SK-N-SH treated with all-trans-retinoic acid at 6 μM for 48 hours (cell line): Measurements from ENCODE around the gene GPC6.

Source experiments
- ATAC-seq: fragments of 200-7000 bp; cut with Tn5 transposase; 3 replicates; pipeline ENCODE4 v1.9.1; 2020; ENCODE audit warnings: mild to moderate bottlenecking, moderate library complexity
- BACH2 ChIP-seq: fragments of 250-450 bp; sonication (Bioruptor Pico); IDR thresholded peaks from 2 replicates; pipeline ENCODE4 v1.9.0; 2021; ENCODE audit warnings: mild to moderate bottlenecking, borderline replicate concordance
- CSDC2 ChIP-seq: fragments of 250-450 bp; sonication (Bioruptor Pico); IDR thresholded peaks from 2 replicates; pipeline ENCODE4 v1.5.0; 2020; ENCODE audit warnings: mild to moderate bottlenecking, moderate library complexity
- ESRRG ChIP-seq: fragments of 250-450 bp; sonication (Bioruptor Pico); IDR thresholded peaks from 2 replicates; pipeline ENCODE4 v1.6.1; 2021; ENCODE audit warnings: mild to moderate bottlenecking
- GLIS3 ChIP-seq: fragments of 250-450 bp; sonication (Bioruptor Pico); IDR thresholded peaks from 2 replicates; pipeline ENCODE4 v1.5.0; 2020; ENCODE audit warnings: mild to moderate bottlenecking, moderate library complexity
- OSR1 ChIP-seq: fragments of 250-450 bp; sonication (Bioruptor Pico); IDR thresholded peaks from 2 replicates; pipeline ENCODE4 v1.8.0; 2022; ENCODE audit warnings: moderate library complexity, mild to moderate bottlenecking, inconsistent platforms
- SNAI2 ChIP-seq: fragments of 250-450 bp; sonication (Bioruptor Pico); IDR thresholded peaks from 2 replicates; pipeline ENCODE4 v1.5.0; 2020; ENCODE audit warnings: mild to moderate bottlenecking, moderate library complexity
- TCF4 ChIP-seq: fragments of 250-450 bp; sonication (Bioruptor Pico); IDR thresholded peaks from 2 replicates; pipeline ENCODE4 v1.8.0; 2021; ENCODE audit warnings: mild to moderate bottlenecking, moderate library complexity, borderline replicate concordance
- TOX ChIP-seq: fragments of 250-450 bp; sonication (Bioruptor Pico); IDR thresholded peaks from 2 replicates; pipeline ENCODE4 v1.8.0; 2021; ENCODE audit warnings: mild to moderate bottlenecking, moderate library complexity, borderline replicate concordance
- ZC3H10 ChIP-seq: fragments of 250-450 bp; sonication (Bioruptor Pico); IDR thresholded peaks from 2 replicates; pipeline ENCODE4 v1.5.1; 2021; ENCODE audit warnings: mild to moderate bottlenecking, moderate library complexity
- ZFP3 ChIP-seq: fragments of 250-450 bp; sonication (Bioruptor Pico); IDR thresholded peaks from 2 replicates; pipeline ENCODE4 v1.5.0; 2020; ENCODE audit warnings: mild to moderate bottlenecking, moderate library complexity
- ZFP30 ChIP-seq: fragments of 450-650 bp; formaldehyde crosslinking; IDR thresholded peaks from 2 replicates; pipeline ENCODE4 v1.5.0; 2022; ENCODE audit warnings: mild to moderate bottlenecking, moderate library complexity
- ZNF70 ChIP-seq: fragments of 450-650 bp; formaldehyde crosslinking; IDR thresholded peaks from 2 replicates; pipeline ENCODE4 v1.5.0; 2020; ENCODE audit warnings: mild to moderate bottlenecking, moderate library complexity
- TF ChIP-seq, protein P1 (sequence below): fragments of 250-450 bp; sonication (Bioruptor Pico); IDR thresholded peaks from 2 replicates; pipeline ENCODE4 v1.8.0; 2020; ENCODE audit warnings: mild to moderate bottlenecking, moderate library complexity, borderline replicate concordance
- TF ChIP-seq, protein P2 (sequence below): fragments of 250-450 bp; sonication (Bioruptor Pico); IDR thresholded peaks from 2 replicates; pipeline ENCODE4 v1.5.1; 2020; ENCODE audit warnings: low read depth, mild to moderate bottlenecking, moderate library complexity
- TF ChIP-seq, protein P3 (sequence below): fragments of 250-450 bp; sonication (Bioruptor Pico); IDR thresholded peaks from 2 replicates; pipeline ENCODE4 v1.8.0; 2021; ENCODE audit warnings: low read depth, mild to moderate bottlenecking, moderate library complexity, borderline replicate concordance
- TF ChIP-seq, protein P4 (sequence below): fragments of 250-450 bp; sonication (Bioruptor Pico); IDR thresholded peaks from 2 replicates; pipeline ENCODE4 v1.5.1; 2021; ENCODE audit warnings: mild to moderate bottlenecking, moderate library complexity
- TF ChIP-seq, protein P5 (sequence below): fragments of 250-450 bp; sonication (Bioruptor Pico); IDR thresholded peaks from 2 replicates; pipeline ENCODE4 v1.5.0; 2020; ENCODE audit warnings: mild to moderate bottlenecking, moderate library complexity

The GPC6 gene

DNA sequence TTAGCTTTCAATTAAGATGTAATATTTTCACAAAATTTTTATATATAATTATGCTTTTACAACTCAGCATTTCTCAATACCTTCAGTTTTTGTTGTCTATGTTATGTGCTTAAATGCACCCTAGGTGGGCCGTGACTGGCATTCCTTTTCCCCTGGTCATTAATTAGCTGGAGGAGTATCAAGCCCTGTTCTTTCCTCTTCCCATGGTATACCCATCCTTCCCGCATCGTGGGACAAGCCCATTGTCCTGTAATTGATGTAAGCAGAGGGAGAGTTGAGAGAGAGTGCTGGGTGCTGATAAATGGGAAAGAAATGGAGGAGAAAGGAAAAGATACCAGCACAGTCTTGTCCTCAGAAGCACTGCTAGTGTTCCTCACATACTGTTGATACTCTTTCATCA lies 591.7 kb downstream of the GPC6 start:
- no peak for TF ChIP-seq ZFP3 (CRISPR knock-in tag)
- no peak for TF ChIP-seq TCF4 (CRISPR knock-in tag)
- TF ChIP-seq BACH2 (CRISPR knock-in tag): no peak
- TF ChIP-seq, protein P1, sequence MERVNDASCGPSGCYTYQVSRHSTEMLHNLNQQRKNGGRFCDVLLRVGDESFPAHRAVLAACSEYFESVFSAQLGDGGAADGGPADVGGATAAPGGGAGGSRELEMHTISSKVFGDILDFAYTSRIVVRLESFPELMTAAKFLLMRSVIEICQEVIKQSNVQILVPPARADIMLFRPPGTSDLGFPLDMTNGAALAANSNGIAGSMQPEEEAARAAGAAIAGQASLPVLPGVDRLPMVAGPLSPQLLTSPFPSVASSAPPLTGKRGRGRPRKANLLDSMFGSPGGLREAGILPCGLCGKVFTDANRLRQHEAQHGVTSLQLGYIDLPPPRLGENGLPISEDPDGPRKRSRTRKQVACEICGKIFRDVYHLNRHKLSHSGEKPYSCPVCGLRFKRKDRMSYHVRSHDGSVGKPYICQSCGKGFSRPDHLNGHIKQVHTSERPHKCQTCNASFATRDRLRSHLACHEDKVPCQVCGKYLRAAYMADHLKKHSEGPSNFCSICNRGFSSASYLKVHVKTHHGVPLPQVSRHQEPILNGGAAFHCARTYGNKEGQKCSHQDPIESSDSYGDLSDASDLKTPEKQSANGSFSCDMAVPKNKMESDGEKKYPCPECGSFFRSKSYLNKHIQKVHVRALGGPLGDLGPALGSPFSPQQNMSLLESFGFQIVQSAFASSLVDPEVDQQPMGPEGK (CRISPR knock-in tag): no peak
- no peak for TF ChIP-seq ZFP30 (CRISPR knock-in tag)
- TF ChIP-seq OSR1 (CRISPR knock-in tag): no peak
- TF ChIP-seq, protein P2, sequence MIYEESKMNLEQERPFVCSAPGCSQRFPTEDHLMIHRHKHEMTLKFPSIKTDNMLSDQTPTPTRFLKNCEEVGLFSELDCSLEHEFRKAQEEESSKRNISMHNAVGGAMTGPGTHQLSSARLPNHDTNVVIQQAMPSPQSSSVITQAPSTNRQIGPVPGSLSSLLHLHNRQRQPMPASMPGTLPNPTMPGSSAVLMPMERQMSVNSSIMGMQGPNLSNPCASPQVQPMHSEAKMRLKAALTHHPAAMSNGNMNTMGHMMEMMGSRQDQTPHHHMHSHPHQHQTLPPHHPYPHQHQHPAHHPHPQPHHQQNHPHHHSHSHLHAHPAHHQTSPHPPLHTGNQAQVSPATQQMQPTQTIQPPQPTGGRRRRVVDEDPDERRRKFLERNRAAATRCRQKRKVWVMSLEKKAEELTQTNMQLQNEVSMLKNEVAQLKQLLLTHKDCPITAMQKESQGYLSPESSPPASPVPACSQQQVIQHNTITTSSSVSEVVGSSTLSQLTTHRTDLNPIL (CRISPR knock-in tag): no peak
- TF ChIP-seq CSDC2: no peak
- TF ChIP-seq ESRRG (CRISPR knock-in tag): no peak
- TF ChIP-seq, protein P3, sequence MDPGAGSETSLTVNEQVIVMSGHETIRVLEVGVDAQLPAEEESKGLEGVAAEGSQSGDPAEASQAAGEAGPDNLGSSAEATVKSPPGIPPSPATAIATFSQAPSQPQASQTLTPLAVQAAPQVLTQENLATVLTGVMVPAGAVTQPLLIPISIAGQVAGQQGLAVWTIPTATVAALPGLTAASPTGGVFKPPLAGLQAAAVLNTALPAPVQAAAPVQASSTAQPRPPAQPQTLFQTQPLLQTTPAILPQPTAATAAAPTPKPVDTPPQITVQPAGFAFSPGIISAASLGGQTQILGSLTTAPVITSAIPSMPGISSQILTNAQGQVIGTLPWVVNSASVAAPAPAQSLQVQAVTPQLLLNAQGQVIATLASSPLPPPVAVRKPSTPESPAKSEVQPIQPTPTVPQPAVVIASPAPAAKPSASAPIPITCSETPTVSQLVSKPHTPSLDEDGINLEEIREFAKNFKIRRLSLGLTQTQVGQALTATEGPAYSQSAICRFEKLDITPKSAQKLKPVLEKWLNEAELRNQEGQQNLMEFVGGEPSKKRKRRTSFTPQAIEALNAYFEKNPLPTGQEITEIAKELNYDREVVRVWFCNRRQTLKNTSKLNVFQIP (CRISPR knock-in tag): no peak
- TF ChIP-seq, protein P4, sequence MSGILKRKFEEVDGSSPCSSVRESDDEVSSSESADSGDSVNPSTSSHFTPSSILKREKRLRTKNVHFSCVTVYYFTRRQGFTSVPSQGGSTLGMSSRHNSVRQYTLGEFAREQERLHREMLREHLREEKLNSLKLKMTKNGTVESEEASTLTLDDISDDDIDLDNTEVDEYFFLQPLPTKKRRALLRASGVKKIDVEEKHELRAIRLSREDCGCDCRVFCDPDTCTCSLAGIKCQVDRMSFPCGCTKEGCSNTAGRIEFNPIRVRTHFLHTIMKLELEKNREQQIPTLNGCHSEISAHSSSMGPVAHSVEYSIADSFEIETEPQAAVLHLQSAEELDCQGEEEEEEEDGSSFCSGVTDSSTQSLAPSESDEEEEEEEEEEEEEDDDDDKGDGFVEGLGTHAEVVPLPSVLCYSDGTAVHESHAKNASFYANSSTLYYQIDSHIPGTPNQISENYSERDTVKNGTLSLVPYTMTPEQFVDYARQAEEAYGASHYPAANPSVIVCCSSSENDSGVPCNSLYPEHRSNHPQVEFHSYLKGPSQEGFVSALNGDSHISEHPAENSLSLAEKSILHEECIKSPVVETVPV (CRISPR knock-in tag): no peak
- TF ChIP-seq, protein P5, sequence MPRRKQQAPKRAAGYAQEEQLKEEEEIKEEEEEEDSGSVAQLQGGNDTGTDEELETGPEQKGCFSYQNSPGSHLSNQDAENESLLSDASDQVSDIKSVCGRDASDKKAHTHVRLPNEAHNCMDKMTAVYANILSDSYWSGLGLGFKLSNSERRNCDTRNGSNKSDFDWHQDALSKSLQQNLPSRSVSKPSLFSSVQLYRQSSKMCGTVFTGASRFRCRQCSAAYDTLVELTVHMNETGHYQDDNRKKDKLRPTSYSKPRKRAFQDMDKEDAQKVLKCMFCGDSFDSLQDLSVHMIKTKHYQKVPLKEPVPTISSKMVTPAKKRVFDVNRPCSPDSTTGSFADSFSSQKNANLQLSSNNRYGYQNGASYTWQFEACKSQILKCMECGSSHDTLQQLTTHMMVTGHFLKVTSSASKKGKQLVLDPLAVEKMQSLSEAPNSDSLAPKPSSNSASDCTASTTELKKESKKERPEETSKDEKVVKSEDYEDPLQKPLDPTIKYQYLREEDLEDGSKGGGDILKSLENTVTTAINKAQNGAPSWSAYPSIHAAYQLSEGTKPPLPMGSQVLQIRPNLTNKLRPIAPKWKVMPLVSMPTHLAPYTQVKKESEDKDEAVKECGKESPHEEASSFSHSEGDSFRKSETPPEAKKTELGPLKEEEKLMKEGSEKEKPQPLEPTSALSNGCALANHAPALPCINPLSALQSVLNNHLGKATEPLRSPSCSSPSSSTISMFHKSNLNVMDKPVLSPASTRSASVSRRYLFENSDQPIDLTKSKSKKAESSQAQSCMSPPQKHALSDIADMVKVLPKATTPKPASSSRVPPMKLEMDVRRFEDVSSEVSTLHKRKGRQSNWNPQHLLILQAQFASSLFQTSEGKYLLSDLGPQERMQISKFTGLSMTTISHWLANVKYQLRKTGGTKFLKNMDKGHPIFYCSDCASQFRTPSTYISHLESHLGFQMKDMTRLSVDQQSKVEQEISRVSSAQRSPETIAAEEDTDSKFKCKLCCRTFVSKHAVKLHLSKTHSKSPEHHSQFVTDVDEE (CRISPR knock-in tag): no peak
- TF ChIP-seq ZC3H10 (CRISPR knock-in tag): no peak
- TF ChIP-seq SNAI2 (CRISPR knock-in tag): no peak
- no peak for ATAC-seq

DNA sequence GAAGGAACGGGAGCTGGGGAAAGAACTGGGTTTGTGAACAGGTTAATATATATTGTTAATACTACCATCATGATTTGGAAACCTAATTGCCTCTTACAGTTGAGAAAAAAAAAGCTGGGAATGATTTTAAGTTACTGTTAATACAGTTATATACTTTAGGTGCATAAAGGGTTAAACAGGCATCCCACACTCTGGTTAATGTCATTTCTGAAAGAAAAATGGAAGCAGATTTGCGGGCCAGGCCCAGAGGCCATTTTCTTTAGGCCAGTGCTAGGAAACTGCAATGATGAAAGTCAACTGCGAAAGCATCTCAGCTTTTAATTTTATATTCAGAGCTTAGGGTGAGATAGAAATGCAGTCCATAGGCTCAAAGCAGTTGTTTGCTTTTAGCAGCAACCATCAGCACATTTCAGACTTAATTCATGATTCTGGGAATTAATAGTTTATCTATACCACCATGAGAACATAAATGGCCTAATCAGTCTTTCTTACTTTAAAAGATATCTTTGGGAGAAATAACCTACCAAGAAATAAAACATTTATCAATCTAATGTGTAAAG lies 592.8 kb downstream of the GPC6 start:
- no peak for ATAC-seq
- TF ChIP-seq TCF4 (CRISPR knock-in tag) (peak; percentile 48; the same call in 1 of the 2 replicates), ZNF70 (CRISPR knock-in tag) (no peak)

DNA sequence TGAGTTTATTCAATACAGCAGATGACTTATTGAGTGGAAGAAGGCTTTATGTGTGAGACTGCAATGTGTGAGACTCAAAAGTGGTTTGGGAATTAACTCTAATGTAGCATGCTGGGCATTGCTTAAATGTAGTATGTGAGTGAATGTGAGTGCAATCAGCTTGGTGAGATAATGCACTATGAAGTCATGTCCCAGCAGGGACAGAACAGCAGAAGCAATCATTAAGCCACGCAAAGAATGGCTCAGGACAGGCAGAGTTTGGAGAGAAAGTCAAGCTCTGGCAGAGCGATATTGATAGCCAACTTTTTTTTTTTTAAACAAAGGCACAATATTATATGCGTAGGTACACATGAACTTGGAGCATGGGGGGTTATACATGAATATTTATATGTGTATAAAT lies 597.7 kb downstream of the GPC6 start:
- no peak for ATAC-seq
- TF ChIP-seq TCF4 (CRISPR knock-in tag) (no peak), BACH2 (CRISPR knock-in tag) (no peak), SNAI2 (CRISPR knock-in tag) (no peak), GLIS3 (CRISPR knock-in tag) (no peak), TOX (CRISPR knock-in tag) (no peak)

DNA sequence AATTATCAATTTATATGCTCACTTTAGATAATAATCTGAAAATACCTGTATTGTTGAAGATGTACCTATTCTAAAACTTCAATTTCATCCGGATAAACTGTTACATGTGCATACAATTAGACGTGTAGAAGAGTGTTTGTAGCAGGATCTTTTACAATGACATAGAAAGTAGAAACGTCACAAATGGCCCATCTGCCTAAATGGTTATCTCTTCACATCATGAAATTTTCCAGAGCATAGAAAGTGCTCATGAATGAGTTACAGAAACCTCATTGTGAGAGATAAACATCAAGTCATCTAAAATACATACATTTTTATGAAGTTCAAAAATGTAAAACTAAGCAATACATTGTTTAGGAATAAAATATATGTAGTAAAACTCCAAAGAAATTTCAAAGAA lies 607.4 kb downstream of the GPC6 start:
- peak; percentile 95 for TF ChIP-seq TCF4 (CRISPR knock-in tag)
- TF ChIP-seq, protein P5 (CRISPR knock-in tag): peak; percentile 52; the same call in 1 of the 2 replicates
- TF ChIP-seq ZC3H10 (CRISPR knock-in tag): no peak
- no peak for ATAC-seq
